Large intestine (tissue), 3 donors: Measurements from ENCODE around the gene CACNB1. TPM values are rescaled to one million over a fixed set of nuclear protein-coding genes. Genes with fewer than 3 reads are reported as not detected.

ENCODE experiments used
- DNase-seq, 2 donors: peaks; one replicate each; pipeline versions ENCODE4 v3.0.0 to v3.0.0-alpha.2; 2013
- H3K27ac ChIP-seq: one replicate; pipeline ENCODE4 v1.5.1; 2013; ENCODE audit warnings: low read length
- H3K27me3 ChIP-seq: 2 replicates; pipeline ENCODE4 v1.6.1; 2013; ENCODE audit warnings: low read length; ENCODE audit not compliant: control insufficient read depth, insufficient read depth
- H3K36me3 ChIP-seq: 2 replicates; pipeline ENCODE4 v1.6.1; 2013; ENCODE audit warnings: low read length; ENCODE audit not compliant: control insufficient read depth, insufficient read depth
- H3K4me1 ChIP-seq: one replicate; pipeline ENCODE4 v1.6.1; 2013; ENCODE audit warnings: low read length; ENCODE audit not compliant: control insufficient read depth, insufficient read depth
- H3K4me3 ChIP-seq: one replicate; pipeline ENCODE4 v1.5.1; 2013; ENCODE audit warnings: low read length
- H3K9me3 ChIP-seq: one replicate; pipeline ENCODE4 v1.6.1; 2013; ENCODE audit warnings: mild to moderate bottlenecking, low read depth, low read length, moderate library complexity; ENCODE audit not compliant: control insufficient read depth
- WGBS: methylation state at CpG from one replicate; pipeline ENCODE4 v1.1.5; 2013; ENCODE audit warnings: low lambda C conversion rate; ENCODE audit not compliant: insufficient coverage; 5-methylcytosine and 5-hydroxymethylcytosine counted together
- polyA plus RNA-seq: library from polyadenylated mRNA; unstranded; fragments of 120-200 nt; gene quantifications from one replicate; pipeline ENCODE4 v1.2.1, GENCODE V29; 2013

Gene CACNB1
- polyA plus RNA-seq, 1 donor = 5.5 TPM

- no CpG with 5 or more reads among the region's 10 CpGs for WGBS
- DNase-seq = no peak
- no peaks in the 10 kb centered on the region for H3K9me3 ChIP-seq
- H3K27me3 ChIP-seq = peaks cover 4% of the 10 kb centered on the region
- H3K27ac ChIP-seq = no peak overlapping the region
- no peak overlapping the region for H3K4me3 ChIP-seq
- peaks cover 6% of the 10 kb centered on the region for H3K4me1 ChIP-seq
- peaks cover 4% of the 10 kb centered on the region for H3K36me3 ChIP-seq
These were observed 4.1 kb downstream of the CACNB1 start for GRCh38 chr17:39193346-39193745.

GRCh38 chr17:39192901-39193300 is 4.6 kb downstream of the CACNB1 start:
- no CpG with 5 or more reads among the region's 16 CpGs for WGBS
- H3K27ac ChIP-seq = no peak overlapping the region
- no peak for DNase-seq
- no peaks in the 10 kb centered on the region for H3K9me3 ChIP-seq
- peaks cover 4% of the 10 kb centered on the region for H3K27me3 ChIP-seq
- H3K36me3 ChIP-seq = peaks cover 4% of the 10 kb centered on the region
- H3K4me3 ChIP-seq = no peak overlapping the region
- peaks cover 6% of the 10 kb centered on the region for H3K4me1 ChIP-seq

DNA sequence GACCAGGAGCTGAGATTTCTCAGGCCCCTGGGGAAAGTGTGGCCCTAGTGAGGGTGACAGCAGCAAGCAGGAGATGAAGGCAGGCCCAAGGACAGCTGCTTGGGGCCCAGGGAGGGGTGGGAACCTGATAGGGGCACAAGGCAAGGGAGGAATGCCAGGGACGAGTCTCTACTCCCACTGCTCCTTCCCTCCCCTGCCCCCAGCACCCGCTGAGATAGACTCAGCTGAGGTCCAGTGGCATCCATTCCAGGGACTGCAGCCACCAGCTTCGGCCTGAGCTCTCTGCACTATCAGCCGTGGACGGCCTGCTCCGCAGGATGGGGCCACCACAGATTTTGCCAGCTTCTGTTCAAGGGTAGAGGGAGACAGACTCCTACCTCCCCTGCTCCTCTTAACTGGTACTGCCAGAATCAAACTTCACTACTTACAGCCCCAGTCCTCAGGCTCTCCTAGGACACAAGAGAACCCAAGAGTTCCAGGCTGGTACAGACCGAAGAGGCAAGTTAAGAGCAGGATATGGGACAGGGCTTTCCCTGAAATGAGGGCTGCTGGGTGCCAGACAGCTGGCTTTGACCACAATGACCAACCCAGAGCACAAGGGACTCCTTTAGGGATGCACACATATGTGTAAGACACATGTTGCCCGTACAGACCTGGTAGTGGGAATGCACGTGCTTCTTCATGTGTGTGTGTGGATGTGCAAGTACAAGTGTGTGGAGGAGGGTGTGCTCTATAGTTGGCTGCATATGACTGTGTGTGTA is 5.5 kb downstream of the CACNB1 start:
- H3K27me3 ChIP-seq = peaks cover 4% of the 10 kb centered on the region
- no CpG with 5 or more reads among the region's 9 CpGs for WGBS
- no peak for DNase-seq
- no peak overlapping the region for H3K4me3 ChIP-seq
- no peak overlapping the region for H3K27ac ChIP-seq
- peaks cover 3% of the 10 kb centered on the region for H3K4me1 ChIP-seq
- peaks cover 8% of the 10 kb centered on the region for H3K36me3 ChIP-seq
- H3K9me3 ChIP-seq = no peaks in the 10 kb centered on the region

- WGBS = 100% methylated on average over 3 of the region's 9 CpGs
- DNase-seq = no peak
These were observed 10.2 kb downstream of the CACNB1 start for GRCh38 chr17:39187152-39187830.

GRCh38 chr17:39186481-39187002 is 10.9 kb downstream of the CACNB1 start:
- no peak for DNase-seq
- Histone ChIP-seq H3K9me3 (no peaks in the 10 kb centered on the region), H3K4me1 (no peaks in the 10 kb centered on the region), H3K36me3 (peaks cover 14% of the 10 kb centered on the region), H3K27me3 (no peaks in the 10 kb centered on the region), H3K4me3 (no peak overlapping the region), H3K27ac (no peak overlapping the region)
- no CpG with 5 or more reads among the region's 15 CpGs for WGBS

More at GRCh38 chr17:39187152-39187830, 10.2 kb downstream of the CACNB1 start:
- H3K9me3 ChIP-seq = no peaks in the 10 kb centered on the region
- no peak overlapping the region for H3K27ac ChIP-seq
- no peak overlapping the region for H3K4me3 ChIP-seq
- H3K27me3 ChIP-seq = no peaks in the 10 kb centered on the region
- peaks cover 14% of the 10 kb centered on the region for H3K36me3 ChIP-seq
- no peaks in the 10 kb centered on the region for H3K4me1 ChIP-seq

DNA sequence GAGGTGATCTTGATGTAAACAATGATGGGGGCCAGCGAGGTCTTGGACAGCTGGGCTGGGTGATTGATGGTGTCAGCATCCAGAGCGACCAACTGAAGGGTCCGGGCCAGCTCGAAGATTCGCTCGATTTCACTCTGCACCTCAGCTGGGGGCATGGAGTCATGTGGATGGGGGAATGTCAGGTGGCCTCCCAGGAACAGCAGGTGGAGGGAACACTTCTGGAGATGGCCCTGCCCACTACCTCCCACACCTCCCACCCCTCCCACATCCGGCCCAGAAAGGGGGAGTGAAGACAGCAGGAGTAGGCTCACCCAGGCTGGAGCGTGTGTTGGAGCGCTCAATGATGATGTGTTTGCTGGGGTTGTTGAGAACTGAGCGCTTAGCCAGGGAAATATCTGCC is 13.7 kb downstream of the CACNB1 start:
- no peak for DNase-seq

DNA sequence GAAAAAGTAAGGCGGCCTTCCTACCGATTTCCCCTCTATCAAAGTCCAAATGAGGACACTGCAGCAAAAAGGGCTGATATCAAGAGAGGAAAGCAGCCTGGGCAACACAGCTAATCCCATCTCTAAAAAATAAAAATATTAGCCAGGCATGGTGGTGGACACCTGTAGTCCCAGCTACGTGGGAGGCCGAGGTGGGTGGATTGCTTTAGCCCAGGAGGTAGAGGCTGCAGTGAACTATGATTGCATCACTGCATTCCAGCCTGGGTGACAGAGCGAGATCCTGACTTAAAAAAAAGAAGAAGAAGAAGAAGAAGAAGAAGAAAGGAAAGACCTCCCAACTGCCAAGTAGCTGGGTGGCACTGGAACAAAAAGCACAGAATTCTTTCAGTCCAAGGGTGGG is 14.4 kb downstream of the CACNB1 start:
- H3K36me3 ChIP-seq = peaks cover 10% of the 10 kb centered on the region
- no peak overlapping the region for H3K27ac ChIP-seq
- DNase-seq = no peak
- WGBS = 86% methylated on average over 2 of the region's 5 CpGs
- no peaks in the 10 kb centered on the region for H3K4me1 ChIP-seq
- H3K27me3 ChIP-seq = no peaks in the 10 kb centered on the region
- H3K9me3 ChIP-seq = no peaks in the 10 kb centered on the region
- no peak overlapping the region for H3K4me3 ChIP-seq

More for the DNA sequence above, 13.7 kb downstream of the CACNB1 start:
- Histone ChIP-seq H3K4me1 (no peaks in the 10 kb centered on the region), H3K27ac (no peak overlapping the region), H3K9me3 (no peaks in the 10 kb centered on the region), H3K36me3 (peaks cover 10% of the 10 kb centered on the region), H3K27me3 (no peaks in the 10 kb centered on the region), H3K4me3 (no peak overlapping the region)
- no CpG with 5 or more reads among the region's 10 CpGs for WGBS

DNA sequence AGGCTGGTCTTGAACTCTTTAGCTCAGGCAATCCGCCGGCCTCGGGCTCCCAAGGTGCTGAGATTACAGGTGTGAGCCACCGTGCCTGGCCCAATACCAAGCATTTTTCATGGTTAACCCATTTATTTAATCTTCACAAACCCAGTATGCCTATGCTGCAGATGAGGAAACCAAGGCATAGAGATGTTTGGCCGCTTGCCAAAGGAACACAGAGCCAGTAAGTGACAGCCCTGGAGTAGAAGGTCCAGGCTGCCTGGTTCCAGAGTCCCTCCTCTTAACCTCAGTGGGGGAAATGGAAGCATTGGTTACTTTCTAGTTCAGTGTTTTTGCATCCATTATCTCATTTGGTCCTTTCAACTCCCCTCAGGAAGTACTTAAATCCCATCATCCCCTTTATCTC is 16.2 kb downstream of the CACNB1 start:
- no peaks in the 10 kb centered on the region for H3K27me3 ChIP-seq

DNA sequence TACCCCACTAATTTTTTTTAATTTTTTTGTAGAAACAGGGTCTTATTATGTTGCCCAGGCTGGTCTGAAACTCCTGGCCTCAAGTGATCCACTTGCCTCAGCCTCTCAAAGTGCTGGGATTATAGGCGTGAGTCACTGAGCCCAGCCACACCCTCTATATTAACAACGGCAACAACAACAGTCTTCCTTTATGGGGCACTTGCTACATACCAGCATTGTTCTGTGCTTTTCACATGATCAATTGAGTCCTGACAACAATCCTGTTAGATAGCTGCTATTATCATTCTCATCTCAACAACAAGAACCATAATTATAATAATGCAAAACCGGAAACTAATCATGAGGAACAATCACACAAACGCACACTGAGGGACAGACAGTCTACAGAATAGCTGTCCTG is 18.9 kb downstream of the CACNB1 start:
- Histone ChIP-seq H3K9me3 (no peaks in the 10 kb centered on the region), H3K4me3 (no peak overlapping the region), H3K4me1 (no peaks in the 10 kb centered on the region), H3K27me3 (no peaks in the 10 kb centered on the region), H3K36me3 (peaks cover 6% of the 10 kb centered on the region), H3K27ac (no peak overlapping the region)
- DNase-seq = peak in 1 of 2 donors; percentile 45
- WGBS = 83% methylated on average over 2 of the region's 4 CpGs

More for the DNA sequence above, 16.2 kb downstream of the CACNB1 start:
- Histone ChIP-seq H3K4me1 (no peaks in the 10 kb centered on the region), H3K9me3 (no peaks in the 10 kb centered on the region), H3K4me3 (no peak overlapping the region), H3K27ac (no peak overlapping the region), H3K36me3 (peaks cover 8% of the 10 kb centered on the region)
- WGBS = no CpG with 5 or more reads among the region's 5 CpGs
- no peak for DNase-seq

- no peaks in the 10 kb centered on the region for H3K9me3 ChIP-seq
- H3K27me3 ChIP-seq = no peaks in the 10 kb centered on the region
- 67% methylated on average over 2 of the region's 12 CpGs for WGBS
- H3K36me3 ChIP-seq = peaks cover 6% of the 10 kb centered on the region
- H3K27ac ChIP-seq = no peak overlapping the region
- H3K4me3 ChIP-seq = no peak overlapping the region
- no peak for DNase-seq
- no peaks in the 10 kb centered on the region for H3K4me1 ChIP-seq
These were observed 20.2 kb downstream of the CACNB1 start for GRCh38 chr17:39177256-39177655.
